Keratinocyte (primary cell): Measurements from ENCODE around the gene ZBED4. TPM values are rescaled to one million over a fixed set of nuclear protein-coding genes. Genes with fewer than 3 reads are reported as not detected.

Experiments
- DNase-seq: peaks from one replicate; pipeline ENCODE4 v3.0.0-alpha.2; 2011; ENCODE audit warnings: low read depth, missing footprints, low spot score
- FAIRE-seq: peaks from 2 replicates; lab custom pipeline; 2011; peaks lifted over from hg19 to GRCh38; lab: Jason Lieb, UNC
- H2AFZ ChIP-seq: 2 replicates; pipeline ENCODE4 v1.6.0; 2012; ENCODE audit warnings: low read length, control low read depth, inconsistent platforms; ENCODE audit not compliant: control insufficient read depth
- H3K27ac ChIP-seq: 2 replicates; pipeline ENCODE4 v1.5.1; 2011; ENCODE audit warnings: low read length; ENCODE audit not compliant: control insufficient read depth, insufficient read depth
- H3K27me3 ChIP-seq: 3 replicates; pipeline ENCODE4 v1.6.0; 2011; ENCODE audit warnings: low read length; ENCODE audit not compliant: control insufficient read depth, insufficient read depth; ENCODE audit errors: extremely low read depth
- H3K36me3 ChIP-seq, 2 experiments: 2 replicates in 1 of 2; 3 replicates in 1 of 2; pipeline ENCODE4 v1.5.1; 2011; ENCODE audit warnings: low read length in 2 of 2, mild to moderate bottlenecking in 1 of 2; ENCODE audit not compliant: control insufficient read depth in 2 of 2, insufficient read depth in 2 of 2; ENCODE audit errors: extremely low read depth in 1 of 2
- H3K4me1 ChIP-seq: 3 replicates; pipeline ENCODE4 v1.5.1; 2011; ENCODE audit warnings: low read length; ENCODE audit not compliant: control insufficient read depth, insufficient read depth; ENCODE audit errors: extremely low read depth
- H3K4me2 ChIP-seq: 3 replicates; pipeline ENCODE4 v1.6.0; 2011; ENCODE audit warnings: low read depth, low read length; ENCODE audit not compliant: control insufficient read depth, insufficient read depth; ENCODE audit errors: extremely low read depth
- H3K4me3 ChIP-seq, 3 experiments: fragments of 200-600 bp in 1 of 3; sonication (generic) in 1 of 3; 2 replicates in 2 of 3; 3 replicates in 1 of 3; pipeline ENCODE4 v1.5.1; 2011 to 2016; ENCODE audit warnings: low read length in 3 of 3, mild to moderate bottlenecking in 3 of 3, control low read depth in 2 of 3, inconsistent platforms in 1 of 3, low read depth in 1 of 3, mixed read lengths in 1 of 3, mixed run types in 1 of 3, moderate library complexity in 1 of 3; ENCODE audit not compliant: control insufficient read depth in 2 of 3, insufficient read depth in 2 of 3; ENCODE audit errors: extremely low read depth in 1 of 3
- H3K79me2 ChIP-seq: 2 replicates; pipeline ENCODE4 v1.6.0; 2012; ENCODE audit warnings: low read length; ENCODE audit not compliant: control insufficient read depth, insufficient read depth
- H3K9ac ChIP-seq: 3 replicates; pipeline ENCODE4 v1.6.0; 2011; ENCODE audit warnings: low read length; ENCODE audit not compliant: control insufficient read depth, insufficient read depth; ENCODE audit errors: extremely low read depth
- H3K9me1 ChIP-seq: 3 replicates; pipeline ENCODE4 v1.6.0; 2011; ENCODE audit warnings: low read length; ENCODE audit not compliant: control insufficient read depth, insufficient read depth; ENCODE audit errors: extremely low read depth
- H3K9me3 ChIP-seq: 2 replicates; pipeline ENCODE4 v1.5.1; 2012; ENCODE audit warnings: low read depth, low read length; ENCODE audit not compliant: control insufficient read depth
- H4K20me1 ChIP-seq: 3 replicates; pipeline ENCODE4 v1.6.0; 2011; ENCODE audit warnings: low read length; ENCODE audit not compliant: control insufficient read depth, insufficient read depth; ENCODE audit errors: extremely low read depth
- EZH2 ChIP-seq: IDR thresholded peaks from one replicate; pipeline ENCODE4 v1.6.1; 2012; ENCODE audit warnings: inconsistent platforms, mild to moderate bottlenecking, low read length, moderate library complexity
- dilution Hi-C: fragments of 300-500 bp; cut with MboI; formaldehyde crosslinking; loops from one replicate; pipeline ENCODE4 v1.7.0; 2020; ENCODE audit warnings: low sequenced_read_pairs; ENCODE audit not compliant: extremely low pct_ligation_motif_present
- polyA plus RNA-seq, 5 experiments: library from polyadenylated mRNA; depleted of rRNA in 3 of 5; stranded (reverse) in 3 of 5; stranded (forward) in 1 of 5; unstranded in 1 of 5; fragments of >200 nt; gene quantifications; 1 replicate in 1 of 5; 2 replicates in 3 of 5; 3 replicates in 1 of 5; pipeline versions ENCODE4 v1.2.1 to v1.2.3, GENCODE V29; 2011 to 2012; ENCODE audit warnings: missing spikeins in 2 of 5, low read depth in 1 of 5, low replicate concordance in 1 of 5
- TF ChIP-seq, protein P1 (sequence below), 3 experiments: IDR thresholded peaks in 1 of 3; conservative IDR thresholded peaks in 1 of 3; optimal IDR thresholded peaks in 1 of 3; 2 replicates in 2 of 3; 3 replicates in 1 of 3; pipeline versions ENCODE3 to v1.5.1; 2011; ENCODE audit warnings: low read length in 3 of 3, mild to moderate bottlenecking in 3 of 3, moderate library complexity in 2 of 3, control low read depth in 1 of 3, inconsistent platforms in 1 of 3; ENCODE audit not compliant: insufficient read depth in 2 of 3; ENCODE audit errors: extremely low read depth in 1 of 3

ZBED4 gene
- polyA plus RNA-seq, 1 donor (not counting 4 experiments of a cell fraction or from before 2014, with no cell fraction given): 7.1 TPM

DNA sequence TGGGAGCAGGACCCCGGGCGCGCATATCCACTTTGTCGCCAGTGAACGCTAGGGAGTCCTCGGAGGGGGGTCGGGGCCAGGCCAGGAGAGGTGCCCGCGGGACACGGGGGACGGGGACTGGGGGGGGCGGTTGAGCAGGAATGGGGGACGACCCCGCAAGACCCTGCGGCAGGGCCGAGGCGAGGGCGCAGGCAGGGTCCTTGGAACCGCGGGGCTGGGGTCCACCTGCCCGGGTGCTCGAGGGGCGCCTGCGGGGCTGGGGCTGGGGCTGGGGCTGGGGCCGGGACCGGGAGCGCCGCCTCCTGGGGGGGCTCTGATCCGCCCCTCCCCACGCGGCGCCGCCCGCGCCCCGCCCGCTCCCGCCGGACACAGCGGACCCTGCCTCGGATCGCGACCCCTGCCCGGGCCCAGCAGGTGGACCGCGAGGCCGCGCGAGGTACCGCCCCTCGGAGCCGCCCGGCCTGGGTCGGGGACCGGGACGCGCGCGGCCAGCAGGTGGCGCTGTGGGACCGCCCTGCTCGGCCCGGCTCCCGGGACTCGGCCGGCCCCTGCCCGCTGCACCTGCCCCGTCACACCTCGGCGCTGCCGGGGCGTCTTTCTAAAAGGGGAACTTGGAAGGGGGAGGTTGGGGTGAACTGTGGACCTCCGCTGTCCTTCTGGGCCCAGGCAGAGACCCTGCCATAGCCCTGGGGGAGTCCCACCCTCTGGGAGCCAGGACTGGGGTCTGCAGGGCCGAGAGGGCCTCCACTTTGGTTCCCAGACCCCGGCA is 75.8 kb downstream of the ZBED4 start:
- H4K20me1 ChIP-seq: no peaks in the 10 kb centered on the region
- H3K79me2 ChIP-seq: no peaks in the 10 kb centered on the region
- H3K36me3 ChIP-seq: peaks cover 0 to 14% of the 10 kb centered on the region in 2 experiments
- H3K4me2 ChIP-seq: no peak overlapping the region
- peaks cover 13% of the 10 kb centered on the region for H3K4me1 ChIP-seq
- FAIRE-seq (no peak), DNase-seq (no peak)
- H2AFZ ChIP-seq: no peak overlapping the region
- no peak for TF ChIP-seq EZH2
- TF ChIP-seq, protein P1, sequence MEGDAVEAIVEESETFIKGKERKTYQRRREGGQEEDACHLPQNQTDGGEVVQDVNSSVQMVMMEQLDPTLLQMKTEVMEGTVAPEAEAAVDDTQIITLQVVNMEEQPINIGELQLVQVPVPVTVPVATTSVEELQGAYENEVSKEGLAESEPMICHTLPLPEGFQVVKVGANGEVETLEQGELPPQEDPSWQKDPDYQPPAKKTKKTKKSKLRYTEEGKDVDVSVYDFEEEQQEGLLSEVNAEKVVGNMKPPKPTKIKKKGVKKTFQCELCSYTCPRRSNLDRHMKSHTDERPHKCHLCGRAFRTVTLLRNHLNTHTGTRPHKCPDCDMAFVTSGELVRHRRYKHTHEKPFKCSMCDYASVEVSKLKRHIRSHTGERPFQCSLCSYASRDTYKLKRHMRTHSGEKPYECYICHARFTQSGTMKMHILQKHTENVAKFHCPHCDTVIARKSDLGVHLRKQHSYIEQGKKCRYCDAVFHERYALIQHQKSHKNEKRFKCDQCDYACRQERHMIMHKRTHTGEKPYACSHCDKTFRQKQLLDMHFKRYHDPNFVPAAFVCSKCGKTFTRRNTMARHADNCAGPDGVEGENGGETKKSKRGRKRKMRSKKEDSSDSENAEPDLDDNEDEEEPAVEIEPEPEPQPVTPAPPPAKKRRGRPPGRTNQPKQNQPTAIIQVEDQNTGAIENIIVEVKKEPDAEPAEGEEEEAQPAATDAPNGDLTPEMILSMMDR (optimal IDR thresholded peaks at IDR 0.05 in 1 of 3, IDR thresholded peaks at IDR 0.05 in 1 of 3, conservative IDR thresholded peaks at IDR 0.05 in 1 of 3; ENCODE audit: extremely low read depth in 1 of 3, insufficient read depth in 2 of 3, low read length in 3 of 3): peak in 2 of 3 experiments; percentile 57 to 94
- no peak overlapping the region for H3K9ac ChIP-seq
- H3K9me3 ChIP-seq: no peaks in the 10 kb centered on the region
- H3K27me3 ChIP-seq: peaks cover 8% of the 10 kb centered on the region
- no peak overlapping the region for H3K27ac ChIP-seq
- no peaks in the 10 kb centered on the region for H3K9me1 ChIP-seq
- no peak overlapping the region for H3K4me3 ChIP-seq
- dilution Hi-C loops: no loop called here

DNA sequence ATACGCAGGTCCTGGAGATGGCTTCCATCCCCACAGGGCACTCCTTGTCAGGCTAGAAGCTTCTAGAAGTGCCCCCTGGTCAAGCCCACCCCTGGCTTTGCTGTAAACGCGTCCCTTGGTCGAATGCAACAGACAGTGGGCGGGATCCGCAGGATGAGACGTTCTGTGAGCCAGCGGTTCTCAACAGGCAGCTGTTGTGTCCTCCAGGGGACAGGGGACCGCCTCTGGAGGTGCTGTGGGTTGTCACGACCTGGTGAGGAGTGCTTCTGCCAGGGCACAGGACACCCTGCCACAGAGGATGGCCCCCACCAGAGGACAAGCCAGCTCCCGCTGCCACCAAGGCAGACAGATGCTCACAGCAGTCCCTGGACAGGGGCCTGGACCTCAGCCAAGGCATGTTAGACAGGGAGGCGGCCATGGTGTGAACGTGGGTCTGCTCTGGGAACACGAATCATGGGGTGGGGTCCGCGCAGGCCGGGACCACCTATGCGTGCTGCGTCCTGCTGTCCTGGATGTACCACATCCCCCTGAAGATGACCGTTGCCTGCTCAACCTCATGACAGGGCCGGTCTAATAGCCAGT is 76.4 kb downstream of the ZBED4 start:
- H3K4me2 ChIP-seq: no peak overlapping the region

More for the DNA sequence above, 76.4 kb downstream of the ZBED4 start:
- TF ChIP-seq, protein P1 (optimal IDR thresholded peaks at IDR 0.05 in 1 of 3, IDR thresholded peaks at IDR 0.05 in 1 of 3, conservative IDR thresholded peaks at IDR 0.05 in 1 of 3; ENCODE audit: extremely low read depth in 1 of 3, insufficient read depth in 2 of 3, low read length in 3 of 3): no peak
- TF ChIP-seq EZH2: no peak
- Histone ChIP-seq H3K4me1 (peaks cover 19% of the 10 kb centered on the region), H3K27me3 (peaks cover 8% of the 10 kb centered on the region), H2AFZ (no peak overlapping the region), H3K9ac (no peak overlapping the region), H3K9me3 (no peaks in the 10 kb centered on the region), H3K4me3 (no peak overlapping the region), H4K20me1 (no peaks in the 10 kb centered on the region), H3K27ac (no peak overlapping the region), H3K9me1 (no peaks in the 10 kb centered on the region), H3K36me3 (peaks cover 0 to 14% of the 10 kb centered on the region in 2 experiments), H3K79me2 (no peaks in the 10 kb centered on the region)
- no peak for FAIRE-seq
- dilution Hi-C loops: no loop called here
- no peak for DNase-seq
